HG03097 (cell line): Measurements from ENCODE around the gene POTEF.
"Not testable (repeated sequence)": the region's sequence is repeated elsewhere in the genome, so short reads cannot be mapped to it uniquely, and the experiment has no call there.

Source experiments
- ATAC-seq: cut with Tn5 transposase; IDR thresholded peaks from one replicate; pipeline ENCODE4 v1.9.1; 2021; ENCODE audit not compliant: unreplicated experiment, low FRiP score

POTEF gene

GRCh38 chr2:130135692-130136541 lies 6.9 kb upstream of the POTEF start:
- ATAC-seq = no peak

GRCh38 chr2:130128464-130128863 lies 558 bp downstream of the POTEF start:
- ATAC-seq = not testable (repeated sequence)

GRCh38 chr2:130127726-130128125 lies 1.3 kb downstream of the POTEF start:
- ATAC-seq = not testable (repeated sequence)

GRCh38 chr2:130120924-130121323 lies 8.1 kb downstream of the POTEF start:
- ATAC-seq = not testable (repeated sequence)

- not testable (repeated sequence) for ATAC-seq
Measured at GRCh38 chr2:130102597-130103363, 26.2 kb downstream of the POTEF start.

GRCh38 chr2:130062645-130063044 lies 66.4 kb downstream of the POTEF start:
- ATAC-seq = not testable (repeated sequence)

- ATAC-seq = not testable (repeated sequence)
Measured at GRCh38 chr2:130059982-130060381, 69.0 kb downstream of the POTEF start.

GRCh38 chr2:130056336-130056735 lies 72.7 kb downstream of the POTEF start:
- not testable (repeated sequence) for ATAC-seq

- not testable (repeated sequence) for ATAC-seq
Measured at GRCh38 chr2:130053217-130053911, 75.7 kb downstream of the POTEF start.

GRCh38 chr2:130052376-130052775 lies 76.6 kb downstream of the POTEF start:
- not testable (repeated sequence) for ATAC-seq

GRCh38 chr2:130048422-130048821 lies 80.6 kb downstream of the POTEF start:
- ATAC-seq = not testable (repeated sequence)

- ATAC-seq = not testable (repeated sequence)
Measured at GRCh38 chr2:130038265-130038603, 90.8 kb downstream of the POTEF start.

- ATAC-seq = not testable (repeated sequence)
Measured at GRCh38 chr2:130025931-130026330, 103.1 kb downstream of the POTEF start.
